Endothelial cell of umbilical vein (primary cell): ENCODE data around the gene ITPRID2.

Experiments used
- CTCF ChIP-seq, 2 donors: IDR thresholded peaks; 1 replicate in 1 of 2; 2 replicates in 1 of 2; pipeline ENCODE4 v1.5.1; 2011; ENCODE audit warnings: low read length in 2 of 2, mild to moderate bottlenecking in 2 of 2, moderate library complexity in 2 of 2, control low read depth in 1 of 2, inconsistent platforms in 1 of 2, low read depth in 1 of 2; ENCODE audit not compliant: insufficient read depth in 1 of 2; ENCODE audit errors: extremely low read depth in 1 of 2
- EZH2 ChIP-seq: IDR thresholded peaks from 2 replicates; pipeline ENCODE4 v1.6.1; 2012; ENCODE audit warnings: borderline replicate concordance, low read depth, mild to moderate bottlenecking, moderate library complexity, low read length, inconsistent platforms; ENCODE audit not compliant: severe bottlenecking
- FOS ChIP-seq: IDR thresholded peaks from 2 replicates; pipeline ENCODE4 v1.6.1; 2011; ENCODE audit warnings: mild to moderate bottlenecking, low read length, moderate library complexity, borderline replicate concordance; ENCODE audit not compliant: insufficient read depth
- GATA2 ChIP-seq: IDR thresholded peaks from 2 replicates; pipeline ENCODE4 v1.7.0; 2011; ENCODE audit warnings: low read depth, mild to moderate bottlenecking, moderate library complexity, mixed read lengths, low read length; ENCODE audit not compliant: insufficient read length, insufficient read depth
- MAX ChIP-seq: IDR thresholded peaks from 2 replicates; pipeline ENCODE4 v1.6.1; 2011; ENCODE audit not compliant: insufficient read depth, insufficient read length
- POLR2A ChIP-seq: IDR thresholded peaks from 2 replicates; pipeline ENCODE4 v1.6.1; 2012; ENCODE audit warnings: low read depth, mild to moderate bottlenecking, control low read depth, low read length
- POLR2AphosphoS5 ChIP-seq: IDR thresholded peaks from 2 replicates; pipeline ENCODE4 v1.6.1; 2012; ENCODE audit warnings: low read depth, mild to moderate bottlenecking, control low read depth, low read length, moderate library complexity; ENCODE audit not compliant: insufficient read depth

GRCh38 chr2:181848261-181848886 is 43.2 kb upstream of the ITPRID2 start:
- TF ChIP-seq CTCF (IDR thresholded peaks at IDR 0.05; ENCODE audit: extremely low read depth in 1 of 2, insufficient read depth in 1 of 2, low read depth in 1 of 2, low read length in 2 of 2): no peak
- no peak for TF ChIP-seq POLR2A
- TF ChIP-seq POLR2AphosphoS5: no peak
- no peak for TF ChIP-seq GATA2
- TF ChIP-seq MAX: no peak
- TF ChIP-seq EZH2: no peak
- TF ChIP-seq FOS: no peak
